ENCODE results near the gene CREB3L4. TPM values are rescaled to one million over a fixed set of nuclear protein-coding genes. Genes with fewer than 3 reads are reported as not detected.
A peak's percentile ranks its signal among the peaks of the same experiment; 100 is the strongest.

The CREB3L4 gene
- total RNA-seq, 2 experiments from 2014 or later: 8.3 to 8.8 TPM

- no peak for TF ChIP-seq CTCF (IDR thresholded peaks at IDR 0.05)
- ChIA-PET CTCF (no interaction called here), POLR2A (interaction anchor here (3.5 kb wide), 1 partner anchor 11 kb away, joined by 13 read pairs; the partner anchor contains the start of gene GATAD2B)
- Mint-ChIP-seq H3K4me1 (ENCODE audit: low read depth) (peaks cover 7% of the 10 kb centered on the region), H3K27ac (no peak overlapping the region), H3K4me3 (no peak overlapping the region), H3K9me3 (no peaks in the 10 kb centered on the region), H3K27me3 (no peaks in the 10 kb centered on the region), H3K36me3 (ENCODE audit: low read depth) (peaks cover 37% of the 10 kb centered on the region)
- no peak for ATAC-seq
- intact Hi-C loops (cut with micrococcal nuclease): no loop called here
- DNase-seq: no peak
Observed at GRCh38 chr1:153933430-153933829, 34.3 kb upstream of the CREB3L4 start.

- no peaks in the 10 kb centered on the region for H3K27me3 Mint-ChIP-seq
- peaks cover 40% of the 10 kb centered on the region for H3K36me3 Mint-ChIP-seq (ENCODE audit: low read depth)
- H3K9me3 Mint-ChIP-seq: no peaks in the 10 kb centered on the region
- no peak overlapping the region for H3K4me3 Mint-ChIP-seq
- ATAC-seq: no peak
- DNase-seq: no peak
- intact Hi-C loops (cut with micrococcal nuclease): no loop called here
- TF ChIP-seq CTCF (IDR thresholded peaks at IDR 0.05): no peak
- H3K4me1 Mint-ChIP-seq (ENCODE audit: low read depth): peaks cover 1% of the 10 kb centered on the region
- H3K27ac Mint-ChIP-seq: no peak overlapping the region
- ChIA-PET POLR2A (interaction anchor here (1.2 to 1.7 kb wide), 4 partner anchors 10 to 14 kb away, joined by 3 to 13 read pairs (median 5); no protein-coding TSS in a partner anchor), CTCF (no interaction called here)
Observed at GRCh38 chr1:153933955-153934354, 33.7 kb upstream of the CREB3L4 start.

GRCh38 chr1:153934746-153935145 is 33.0 kb upstream of the CREB3L4 start:
- Mint-ChIP-seq H3K4me3 (no peak overlapping the region), H3K4me1 (ENCODE audit: low read depth) (peaks cover under 1% of the 10 kb centered on the region), H3K27me3 (no peaks in the 10 kb centered on the region), H3K27ac (no peak overlapping the region), H3K9me3 (no peaks in the 10 kb centered on the region), H3K36me3 (ENCODE audit: low read depth) (peaks cover 42% of the 10 kb centered on the region)
- no peak for TF ChIP-seq CTCF (IDR thresholded peaks at IDR 0.05)
- ChIA-PET POLR2A (interaction anchor here (0.8 to 1.7 kb wide), 5 partner anchors 9 to 15 kb away, joined by 3 to 13 read pairs (median 4); no protein-coding TSS in a partner anchor), CTCF (interaction anchor here (1.0 kb wide), 1 partner anchor 12 kb away, joined by 3 read pairs; no protein-coding TSS in a partner anchor)
- no peak for ATAC-seq
- no peak for DNase-seq
- intact Hi-C loops (cut with micrococcal nuclease): no loop called here

GRCh38 chr1:153936011-153936802 is 31.5 kb upstream of the CREB3L4 start:
- intact Hi-C loops (cut with micrococcal nuclease): no loop called here
- TF ChIP-seq CTCF (IDR thresholded peaks at IDR 0.05): no peak
- POLR2A ChIA-PET: interaction anchor here (0.9 to 1.5 kb wide), 2 partner anchors 13 to 27 kb away, joined by 3 to 5 read pairs; partner anchors contain the start of gene SLC39A1
- Mint-ChIP-seq H3K9me3 (no peaks in the 10 kb centered on the region), H3K36me3 (ENCODE audit: low read depth) (peaks cover 52% of the 10 kb centered on the region), H3K4me1 (ENCODE audit: low read depth) (peaks cover 6% of the 10 kb centered on the region), H3K4me3 (no peak overlapping the region), H3K27me3 (no peaks in the 10 kb centered on the region), H3K27ac (peak overlapping the region; percentile 13)
- no peak for DNase-seq
- CTCF ChIA-PET: no interaction called here
- ATAC-seq: no peak

- peaks cover 54% of the 10 kb centered on the region for H3K36me3 Mint-ChIP-seq (ENCODE audit: low read depth)
Observed at GRCh38 chr1:153937331-153937730, 30.4 kb upstream of the CREB3L4 start.

More at GRCh38 chr1:153937331-153937730, 30.4 kb upstream of the CREB3L4 start:
- H3K27me3 Mint-ChIP-seq: no peaks in the 10 kb centered on the region
- ATAC-seq (no peak), DNase-seq (no peak)
- H3K4me1 Mint-ChIP-seq (ENCODE audit: low read depth): peaks cover 6% of the 10 kb centered on the region
- intact Hi-C loops (cut with micrococcal nuclease): no loop called here
- POLR2A ChIA-PET: interaction anchor here (1.5 to 3.6 kb wide), 2 partner anchors 9 to 14 kb away, joined by 5 to 17 read pairs; no protein-coding TSS in a partner anchor
- H3K9me3 Mint-ChIP-seq: no peaks in the 10 kb centered on the region
- CTCF ChIA-PET: no interaction called here
- no peak for TF ChIP-seq CTCF (IDR thresholded peaks at IDR 0.05)
- no peak overlapping the region for H3K27ac Mint-ChIP-seq
- no peak overlapping the region for H3K4me3 Mint-ChIP-seq

Measured in activated CD8-positive, alpha-beta T cell treated with anti-CD3 and anti-CD28 coated beads for 36 hours (primary cell).